Measurements from ENCODE around the gene TRIP6. TPM values are rescaled to one million over a fixed set of nuclear protein-coding genes. Genes with fewer than 3 reads are reported as not detected.
A peak's percentile ranks its signal among the peaks of the same experiment; 100 is the strongest.

Gene TRIP6
- total RNA-seq, 1 experiment from 2014 or later: 102 TPM

DNA sequence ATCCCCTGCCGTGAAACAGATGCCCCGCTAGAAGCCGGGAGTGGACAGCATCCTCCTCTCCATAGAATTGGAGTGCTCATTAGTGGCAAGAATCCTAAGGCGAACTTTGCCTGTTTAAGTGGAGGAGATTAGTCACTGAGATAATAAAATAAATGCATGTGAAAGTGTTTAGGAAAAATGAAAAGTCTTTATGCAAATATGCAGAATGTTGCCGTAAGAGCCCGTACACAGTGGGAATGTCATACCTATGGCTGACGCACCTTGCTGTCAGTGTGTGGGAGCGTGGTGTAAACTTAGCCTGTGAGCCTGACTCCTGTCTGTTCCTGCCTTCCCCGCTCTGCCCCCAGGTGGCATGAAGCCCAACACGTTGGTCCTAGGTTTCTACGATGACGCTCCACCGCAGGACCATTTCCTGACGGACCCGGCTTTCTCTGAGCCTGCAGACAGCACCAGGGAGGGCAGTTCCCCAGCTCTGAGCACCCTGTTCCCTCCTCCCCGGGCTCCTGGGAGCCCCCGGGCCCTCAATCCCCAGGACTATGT lies 1.7 kb upstream of the TRIP6 start:
- peak overlapping the region; percentile 100 for H3K27ac ChIP-seq (ENCODE audit: low read depth, low read length)
- H3K79me2 ChIP-seq (ENCODE audit: insufficient read depth, low read length): peaks cover 31% of the 10 kb centered on the region
- H4K20me1 ChIP-seq (ENCODE audit: insufficient read depth): no peaks in the 10 kb centered on the region
- ChIA-PET POLR2A (no interaction called here), RAD21 (ENCODE audit: low non-redundant PET in 1 of 2, low total read pairs in 2 of 2, uncharacterized antibody in 2 of 2, unreplicated experiment in 2 of 2) (no interaction called here), CTCF (no interaction called here)
- H3K36me3 ChIP-seq (ENCODE audit: control insufficient read depth in 1 of 2, insufficient read depth in 2 of 2, low read length in 2 of 2): peaks cover 2 to 7% of the 10 kb centered on the region in 2 experiments; a peak in 3 of 4 replicates
- H3K27me3 ChIP-seq (ENCODE audit: insufficient read depth, low read length): no peaks in the 10 kb centered on the region
- H3K9ac ChIP-seq (ENCODE audit: low read length): peak overlapping the region; percentile 99
- H3K9me3 ChIP-seq (ENCODE audit: control insufficient read depth in 1 of 2, insufficient read depth in 1 of 2, low read depth in 1 of 2, low read length in 2 of 2): no peaks in the 10 kb centered on the region
- ATAC-seq: peak; percentile 57
- DNase-seq (ENCODE audit: low read depth, low spot score): peak; percentile 68
- peaks cover 25 to 39% of the 10 kb centered on the region in 2 experiments for H3K4me1 ChIP-seq (ENCODE audit: control insufficient read depth in 1 of 2, insufficient read depth in 2 of 2, low read length in 2 of 2)
- no peaks in the 10 kb centered on the region for H3K9me2 ChIP-seq (ENCODE audit: insufficient read depth)
- BruUV-seq (replicated peaks): no TSS peak
- H3K4me2 ChIP-seq (ENCODE audit: low read length): peak overlapping the region; percentile 89
- TF ChIP-seq JUND (IDR thresholded peaks at IDR 0.05): no peak
- TF ChIP-seq, protein P1, sequence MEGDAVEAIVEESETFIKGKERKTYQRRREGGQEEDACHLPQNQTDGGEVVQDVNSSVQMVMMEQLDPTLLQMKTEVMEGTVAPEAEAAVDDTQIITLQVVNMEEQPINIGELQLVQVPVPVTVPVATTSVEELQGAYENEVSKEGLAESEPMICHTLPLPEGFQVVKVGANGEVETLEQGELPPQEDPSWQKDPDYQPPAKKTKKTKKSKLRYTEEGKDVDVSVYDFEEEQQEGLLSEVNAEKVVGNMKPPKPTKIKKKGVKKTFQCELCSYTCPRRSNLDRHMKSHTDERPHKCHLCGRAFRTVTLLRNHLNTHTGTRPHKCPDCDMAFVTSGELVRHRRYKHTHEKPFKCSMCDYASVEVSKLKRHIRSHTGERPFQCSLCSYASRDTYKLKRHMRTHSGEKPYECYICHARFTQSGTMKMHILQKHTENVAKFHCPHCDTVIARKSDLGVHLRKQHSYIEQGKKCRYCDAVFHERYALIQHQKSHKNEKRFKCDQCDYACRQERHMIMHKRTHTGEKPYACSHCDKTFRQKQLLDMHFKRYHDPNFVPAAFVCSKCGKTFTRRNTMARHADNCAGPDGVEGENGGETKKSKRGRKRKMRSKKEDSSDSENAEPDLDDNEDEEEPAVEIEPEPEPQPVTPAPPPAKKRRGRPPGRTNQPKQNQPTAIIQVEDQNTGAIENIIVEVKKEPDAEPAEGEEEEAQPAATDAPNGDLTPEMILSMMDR (IDR thresholded peaks at IDR 0.05 in 2 of 3, conservative IDR thresholded peaks at IDR 0.05 in 1 of 3; ENCODE audit: borderline replicate concordance in 1 of 3, insufficient read depth in 1 of 3, low read depth in 2 of 3, low read length in 2 of 3): peak in 2 of 3 experiments; percentile 26 to 39; a peak in 3 of 6 replicates
- no peak for TF ChIP-seq CEBPB (IDR thresholded peaks at IDR 0.05; ENCODE audit: low read depth)
- no peak for TF ChIP-seq EZH2 (IDR thresholded peaks at IDR 0.05)
- no peak for TF ChIP-seq CBX3 (IDR thresholded peaks at IDR 0.05; ENCODE audit: low read depth)
- no peak overlapping the region for H2AFZ ChIP-seq (ENCODE audit: low read depth, low read length, poor library complexity, severe bottlenecking)
- peak overlapping the region; percentile 90 to 95 for H3K4me3 ChIP-seq (replicated peaks in 1 of 2; ENCODE audit: low read depth in 1 of 2, low read length in 2 of 2)
- intact Hi-C loops (cut with micrococcal nuclease): no loop called here

DNA sequence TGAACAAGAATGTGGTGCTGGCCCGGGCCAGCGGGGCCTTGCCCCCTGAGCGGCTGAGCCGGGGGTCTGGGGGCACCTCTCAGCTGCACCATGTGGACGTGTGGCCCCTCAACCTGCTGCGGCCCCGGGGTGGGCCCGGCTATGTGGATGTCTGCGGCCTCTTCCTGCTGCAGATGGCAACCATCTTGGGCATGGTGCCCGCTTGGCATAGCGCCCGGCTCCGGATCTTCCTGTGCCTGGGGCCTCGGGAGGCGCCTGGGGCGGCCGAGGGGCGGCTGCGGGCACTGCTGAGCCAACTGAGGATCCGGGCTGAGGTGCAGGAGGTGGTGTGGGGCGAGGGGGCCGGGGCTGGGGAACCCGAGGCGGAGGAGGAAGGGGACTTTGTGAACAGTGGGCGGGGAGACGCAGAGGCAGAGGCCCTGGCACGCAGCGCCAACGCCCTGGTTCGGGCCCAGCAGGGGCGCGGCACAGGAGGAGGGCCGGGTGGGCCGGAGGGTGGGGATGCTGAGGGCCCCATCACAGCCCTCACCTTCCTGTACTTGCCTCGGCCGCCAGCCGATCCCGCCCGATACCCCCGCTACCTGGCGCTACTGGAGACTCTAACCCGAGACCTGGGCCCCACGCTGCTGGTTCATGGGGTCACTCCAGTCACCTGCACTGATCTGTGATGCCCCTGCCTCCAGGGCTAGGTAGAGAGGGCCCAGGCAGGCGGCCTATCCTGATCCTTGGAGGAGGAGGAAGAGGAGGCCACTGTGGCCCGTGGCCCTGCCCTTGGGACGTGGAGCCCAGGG lies 1.1 kb upstream of the TRIP6 start:
- no peak overlapping the region for H2AFZ ChIP-seq (ENCODE audit: low read depth, low read length, poor library complexity, severe bottlenecking)
- H3K79me2 ChIP-seq (ENCODE audit: insufficient read depth, low read length): peaks cover 35% of the 10 kb centered on the region
- no peaks in the 10 kb centered on the region for H4K20me1 ChIP-seq (ENCODE audit: insufficient read depth)
- ChIA-PET RAD21 (ENCODE audit: low non-redundant PET in 1 of 2, low total read pairs in 2 of 2, uncharacterized antibody in 2 of 2, unreplicated experiment in 2 of 2) (no interaction called here), CTCF (no interaction called here), POLR2A (interaction anchor here (1.0 to 1.1 kb wide), 2 partner anchors 14 to 24 kb away, joined by 5 read pairs; partner anchors contain the start of genes SLC12A9 and UFSP1)
- H3K9me3 ChIP-seq (ENCODE audit: control insufficient read depth in 1 of 2, insufficient read depth in 1 of 2, low read depth in 1 of 2, low read length in 2 of 2): no peaks in the 10 kb centered on the region
- peaks cover 25 to 39% of the 10 kb centered on the region in 2 experiments for H3K4me1 ChIP-seq (ENCODE audit: control insufficient read depth in 1 of 2, insufficient read depth in 2 of 2, low read length in 2 of 2)
- no peaks in the 10 kb centered on the region for H3K27me3 ChIP-seq (ENCODE audit: insufficient read depth, low read length)
- H3K9ac ChIP-seq (ENCODE audit: low read length): peak overlapping the region; percentile 99
- H3K27ac ChIP-seq (ENCODE audit: low read depth, low read length): peak overlapping the region; percentile 100
- H3K9me2 ChIP-seq (ENCODE audit: insufficient read depth): no peaks in the 10 kb centered on the region
- ATAC-seq (peak; percentile 75), DNase-seq (ENCODE audit: low read depth, low spot score) (peak; percentile 55)
- intact Hi-C loops (cut with micrococcal nuclease): no loop called here
- peak overlapping the region; percentile 90 to 95 for H3K4me3 ChIP-seq (replicated peaks in 1 of 2; ENCODE audit: low read depth in 1 of 2, low read length in 2 of 2)
- peak overlapping the region; percentile 89 for H3K4me2 ChIP-seq (ENCODE audit: low read length)
- peaks cover 2 to 7% of the 10 kb centered on the region in 2 experiments; a peak in 2 of 4 replicates for H3K36me3 ChIP-seq (ENCODE audit: control insufficient read depth in 1 of 2, insufficient read depth in 2 of 2, low read length in 2 of 2)
- no TSS peak for BruUV-seq (replicated peaks)
- TF ChIP-seq POLR2AphosphoS5 (IDR thresholded peaks at IDR 0.05; ENCODE audit: low read depth, low read length): peak; percentile 59
- TF ChIP-seq, protein P2, sequence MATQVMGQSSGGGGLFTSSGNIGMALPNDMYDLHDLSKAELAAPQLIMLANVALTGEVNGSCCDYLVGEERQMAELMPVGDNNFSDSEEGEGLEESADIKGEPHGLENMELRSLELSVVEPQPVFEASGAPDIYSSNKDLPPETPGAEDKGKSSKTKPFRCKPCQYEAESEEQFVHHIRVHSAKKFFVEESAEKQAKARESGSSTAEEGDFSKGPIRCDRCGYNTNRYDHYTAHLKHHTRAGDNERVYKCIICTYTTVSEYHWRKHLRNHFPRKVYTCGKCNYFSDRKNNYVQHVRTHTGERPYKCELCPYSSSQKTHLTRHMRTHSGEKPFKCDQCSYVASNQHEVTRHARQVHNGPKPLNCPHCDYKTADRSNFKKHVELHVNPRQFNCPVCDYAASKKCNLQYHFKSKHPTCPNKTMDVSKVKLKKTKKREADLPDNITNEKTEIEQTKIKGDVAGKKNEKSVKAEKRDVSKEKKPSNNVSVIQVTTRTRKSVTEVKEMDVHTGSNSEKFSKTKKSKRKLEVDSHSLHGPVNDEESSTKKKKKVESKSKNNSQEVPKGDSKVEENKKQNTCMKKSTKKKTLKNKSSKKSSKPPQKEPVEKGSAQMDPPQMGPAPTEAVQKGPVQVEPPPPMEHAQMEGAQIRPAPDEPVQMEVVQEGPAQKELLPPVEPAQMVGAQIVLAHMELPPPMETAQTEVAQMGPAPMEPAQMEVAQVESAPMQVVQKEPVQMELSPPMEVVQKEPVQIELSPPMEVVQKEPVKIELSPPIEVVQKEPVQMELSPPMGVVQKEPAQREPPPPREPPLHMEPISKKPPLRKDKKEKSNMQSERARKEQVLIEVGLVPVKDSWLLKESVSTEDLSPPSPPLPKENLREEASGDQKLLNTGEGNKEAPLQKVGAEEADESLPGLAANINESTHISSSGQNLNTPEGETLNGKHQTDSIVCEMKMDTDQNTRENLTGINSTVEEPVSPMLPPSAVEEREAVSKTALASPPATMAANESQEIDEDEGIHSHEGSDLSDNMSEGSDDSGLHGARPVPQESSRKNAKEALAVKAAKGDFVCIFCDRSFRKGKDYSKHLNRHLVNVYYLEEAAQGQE (IDR thresholded peaks at IDR 0.05; ENCODE audit: low read depth): no peak
- TF ChIP-seq, protein P3, sequence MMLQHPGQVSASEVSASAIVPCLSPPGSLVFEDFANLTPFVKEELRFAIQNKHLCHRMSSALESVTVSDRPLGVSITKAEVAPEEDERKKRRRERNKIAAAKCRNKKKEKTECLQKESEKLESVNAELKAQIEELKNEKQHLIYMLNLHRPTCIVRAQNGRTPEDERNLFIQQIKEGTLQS (IDR thresholded peaks at IDR 0.05): no peak
- no peak for TF ChIP-seq ELF1 (IDR thresholded peaks at IDR 0.05; ENCODE audit: borderline replicate concordance, low read depth)
- TF ChIP-seq ZNF274 (IDR thresholded peaks at IDR 0.05; ENCODE audit: low read depth, low read length): no peak

Measured in HCT116 (cell line).